Muscle layer of colon (tissue), 2 donors: ENCODE data around the gene SMCO3.
"Not testable (repeated sequence)": the region's sequence is repeated elsewhere in the genome, so short reads cannot be mapped to it uniquely, and the experiment has no call there.

Experiments used
- H3K27ac ChIP-seq: one replicate; pipeline ENCODE4 v1.7.0; 2013; ENCODE audit warnings: low read depth, mild to moderate bottlenecking, low read length, moderate library complexity
- H3K27me3 ChIP-seq, 2 donors: one replicate each; pipeline ENCODE4 v1.7.0; 2013; ENCODE audit warnings: low read length in 2 of 2, mild to moderate bottlenecking in 2 of 2; ENCODE audit not compliant: insufficient read depth in 2 of 2, control insufficient read depth in 1 of 2
- H3K36me3 ChIP-seq: one replicate; pipeline ENCODE4 v1.7.0; 2013; ENCODE audit warnings: mild to moderate bottlenecking, low read length; ENCODE audit not compliant: insufficient read depth
- H3K4me1 ChIP-seq: one replicate; pipeline ENCODE4 v1.7.0; 2013; ENCODE audit warnings: mild to moderate bottlenecking, low read length; ENCODE audit not compliant: insufficient read depth
- H3K4me3 ChIP-seq, 2 donors: one replicate each; pipeline ENCODE4 v1.7.0; 2013; ENCODE audit warnings: low read length in 2 of 2, low read depth in 1 of 2, mild to moderate bottlenecking in 1 of 2, moderate library complexity in 1 of 2
- H3K9ac ChIP-seq: one replicate; pipeline ENCODE4 v1.7.0; 2013; ENCODE audit warnings: low read length
- H3K9me3 ChIP-seq: one replicate; pipeline ENCODE4 v1.7.0; 2013; ENCODE audit warnings: mild to moderate bottlenecking, low read length
- donor health status: abdominal sarcoma.
- donor health status: Adenocarcinoma of cecum.

SMCO3 gene

DNA sequence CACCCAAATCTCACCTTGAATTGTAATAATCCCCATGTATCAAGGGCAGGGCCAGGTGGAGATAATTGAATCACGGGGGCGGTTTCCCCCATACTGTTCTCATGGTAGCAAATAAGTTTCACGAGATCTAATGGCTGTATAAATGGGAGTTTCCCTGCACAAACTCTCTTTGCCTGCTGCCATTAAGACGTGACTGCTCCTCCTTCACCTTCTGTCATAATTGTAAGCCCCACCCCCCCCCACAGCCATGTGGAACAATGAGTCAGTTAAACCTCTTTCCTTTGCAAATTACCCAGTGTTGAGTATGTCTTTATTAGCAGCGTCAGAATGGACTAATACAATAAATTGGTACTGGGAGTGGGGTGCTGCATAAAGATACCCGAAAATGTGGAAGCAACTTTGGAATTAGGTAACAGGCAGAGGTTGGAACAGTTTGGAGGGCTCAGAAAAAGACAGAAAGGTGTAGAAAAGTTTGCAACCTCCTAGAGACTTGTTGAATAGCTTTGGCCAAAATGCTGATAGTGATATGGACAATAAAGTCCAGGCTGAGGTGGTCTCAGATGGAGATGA lies 54.2 kb downstream of the SMCO3 start:
- H3K9ac ChIP-seq, H3K27ac ChIP-seq, H3K4me1 ChIP-seq, H3K36me3 ChIP-seq, H3K27me3 ChIP-seq, H3K4me3 ChIP-seq, H3K9me3 ChIP-seq: not testable (repeated sequence)

GRCh38 chr12:14756334-14757143 lies 57.4 kb downstream of the SMCO3 start:
- Histone ChIP-seq H3K36me3 (no peaks in the 10 kb centered on the region), H3K27me3 (no peaks in the 10 kb centered on the region), H3K4me3 (no peak overlapping the region), H3K4me1 (no peaks in the 10 kb centered on the region), H3K9me3 (no peaks in the 10 kb centered on the region), H3K9ac (no peak overlapping the region), H3K27ac (no peak overlapping the region)
